ENCODE measurements around the gene INPP1.

INPP1 gene

DNA sequence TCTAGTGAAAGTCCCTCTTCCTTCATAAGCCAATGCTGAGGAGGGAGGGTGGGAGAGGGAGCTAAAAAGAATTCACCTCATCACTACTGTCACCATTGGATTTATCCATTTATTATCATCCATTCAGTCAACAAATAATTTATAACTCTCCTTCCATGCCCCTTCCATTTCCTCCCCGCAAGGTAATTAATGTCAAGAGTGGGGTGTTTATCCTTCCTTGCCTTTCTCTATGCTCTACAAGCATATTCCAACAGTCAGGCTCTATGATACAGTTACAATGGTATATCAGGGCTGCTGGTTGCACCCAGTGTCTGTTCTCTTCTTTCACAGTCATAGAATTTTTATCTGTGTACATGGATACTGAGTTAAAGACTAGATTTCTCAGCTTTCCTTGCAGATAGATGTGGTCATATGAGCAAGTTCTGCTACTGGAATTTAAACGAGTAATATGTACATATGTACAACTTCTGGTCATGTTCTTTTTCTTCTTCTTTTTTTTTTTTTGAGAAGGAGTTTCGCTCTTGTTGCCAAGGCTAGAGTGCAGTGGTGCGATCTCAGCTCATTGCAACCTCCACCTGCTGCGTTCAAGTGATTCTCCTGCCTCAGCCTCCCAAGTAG lies 59.7 kb downstream of the INPP1 start:
- Histone ChIP-seq H3K4me2 (ENCODE audit: low read length) (no peak overlapping the region), H3K79me2 (ENCODE audit: control insufficient read depth, low read length) (no peaks in the 10 kb centered on the region), H3K4me1 (ENCODE audit: control insufficient read depth, low read length) (peaks cover 9% of the 10 kb centered on the region)

DNA sequence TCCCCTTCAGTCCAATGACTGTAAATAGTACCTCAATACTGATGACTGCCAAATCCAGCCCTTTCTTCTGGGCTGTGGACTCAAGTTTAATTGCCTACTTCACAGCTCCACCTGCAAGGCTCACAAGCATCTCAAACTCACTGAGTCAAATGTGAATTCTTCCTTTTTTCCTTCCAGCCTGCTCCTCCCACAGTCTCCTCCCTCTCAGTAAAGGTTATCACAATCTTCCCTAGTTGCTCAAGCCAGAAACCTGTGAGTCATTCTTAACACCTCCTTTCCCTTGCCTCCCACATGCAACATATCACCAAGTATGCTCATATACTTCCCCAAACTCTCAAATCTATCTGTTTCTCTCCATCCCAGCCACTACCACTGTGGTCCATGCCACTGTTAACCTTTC lies 61.1 kb downstream of the INPP1 start:
- Histone ChIP-seq H3K9me2 (replicated peaks; ENCODE audit: control insufficient read depth, low read length) (no peaks in the 10 kb centered on the region), H3K4me1 (ENCODE audit: control insufficient read depth, low read length) (peaks cover 14% of the 10 kb centered on the region), H3K4me2 (ENCODE audit: low read length) (no peak overlapping the region), H3K27ac (ENCODE audit: low read depth, low read length) (no peak overlapping the region), H3K79me2 (ENCODE audit: control insufficient read depth, low read length) (peaks cover 8% of the 10 kb centered on the region), H3K27me3 (ENCODE audit: control insufficient read depth, low read length) (no peaks in the 10 kb centered on the region), H3K36me3 (ENCODE audit: control insufficient read depth, low read length) (0 out of 2 replicates have a peak, but pooled peaks cover 3% of the 10 kb centered on the region), H3K9me3 (ENCODE audit: control insufficient read depth, insufficient read depth, low read length) (0 out of 2 replicates have a peak, but pooled peaks cover 3% of the 10 kb centered on the region), H3K4me3 (ENCODE audit: low read length) (no peak overlapping the region), H4K20me1 (ENCODE audit: control insufficient read depth, insufficient read depth, low read depth, low read length) (no peaks in the 10 kb centered on the region), H3F3A (ENCODE audit: control insufficient read depth, insufficient read depth) (peaks cover 10% of the 10 kb centered on the region)
- TF ChIP-seq, protein P1, sequence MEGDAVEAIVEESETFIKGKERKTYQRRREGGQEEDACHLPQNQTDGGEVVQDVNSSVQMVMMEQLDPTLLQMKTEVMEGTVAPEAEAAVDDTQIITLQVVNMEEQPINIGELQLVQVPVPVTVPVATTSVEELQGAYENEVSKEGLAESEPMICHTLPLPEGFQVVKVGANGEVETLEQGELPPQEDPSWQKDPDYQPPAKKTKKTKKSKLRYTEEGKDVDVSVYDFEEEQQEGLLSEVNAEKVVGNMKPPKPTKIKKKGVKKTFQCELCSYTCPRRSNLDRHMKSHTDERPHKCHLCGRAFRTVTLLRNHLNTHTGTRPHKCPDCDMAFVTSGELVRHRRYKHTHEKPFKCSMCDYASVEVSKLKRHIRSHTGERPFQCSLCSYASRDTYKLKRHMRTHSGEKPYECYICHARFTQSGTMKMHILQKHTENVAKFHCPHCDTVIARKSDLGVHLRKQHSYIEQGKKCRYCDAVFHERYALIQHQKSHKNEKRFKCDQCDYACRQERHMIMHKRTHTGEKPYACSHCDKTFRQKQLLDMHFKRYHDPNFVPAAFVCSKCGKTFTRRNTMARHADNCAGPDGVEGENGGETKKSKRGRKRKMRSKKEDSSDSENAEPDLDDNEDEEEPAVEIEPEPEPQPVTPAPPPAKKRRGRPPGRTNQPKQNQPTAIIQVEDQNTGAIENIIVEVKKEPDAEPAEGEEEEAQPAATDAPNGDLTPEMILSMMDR (IDR thresholded peaks at IDR 0.05; ENCODE audit: low read depth, low read length, poor library complexity, severe bottlenecking), result no peak
- no peak for TF ChIP-seq EZH2phosphoT487 (IDR thresholded peaks at IDR 0.05; ENCODE audit: borderline replicate concordance, low read length)

More for the DNA sequence above, 59.7 kb downstream of the INPP1 start:
- Histone ChIP-seq H3K27me3 (ENCODE audit: control insufficient read depth, low read length) (no peaks in the 10 kb centered on the region), H3K27ac (ENCODE audit: low read depth, low read length) (no peak overlapping the region), H3K4me3 (ENCODE audit: low read length) (no peak overlapping the region), H3K36me3 (ENCODE audit: control insufficient read depth, low read length) (no peaks in the 10 kb centered on the region), H3K9me2 (replicated peaks; ENCODE audit: control insufficient read depth, low read length) (no peaks in the 10 kb centered on the region), H3F3A (ENCODE audit: control insufficient read depth, insufficient read depth) (peaks cover 10% of the 10 kb centered on the region), H3K9me3 (ENCODE audit: control insufficient read depth, insufficient read depth, low read length) (0 out of 2 replicates have a peak, but pooled peaks cover 3% of the 10 kb centered on the region), H4K20me1 (ENCODE audit: control insufficient read depth, insufficient read depth, low read depth, low read length) (no peaks in the 10 kb centered on the region)
- TF ChIP-seq EZH2phosphoT487 (IDR thresholded peaks at IDR 0.05; ENCODE audit: borderline replicate concordance, low read length), result no peak
- TF ChIP-seq, protein P1 (IDR thresholded peaks at IDR 0.05; ENCODE audit: low read depth, low read length, poor library complexity, severe bottlenecking), result no peak

DNA sequence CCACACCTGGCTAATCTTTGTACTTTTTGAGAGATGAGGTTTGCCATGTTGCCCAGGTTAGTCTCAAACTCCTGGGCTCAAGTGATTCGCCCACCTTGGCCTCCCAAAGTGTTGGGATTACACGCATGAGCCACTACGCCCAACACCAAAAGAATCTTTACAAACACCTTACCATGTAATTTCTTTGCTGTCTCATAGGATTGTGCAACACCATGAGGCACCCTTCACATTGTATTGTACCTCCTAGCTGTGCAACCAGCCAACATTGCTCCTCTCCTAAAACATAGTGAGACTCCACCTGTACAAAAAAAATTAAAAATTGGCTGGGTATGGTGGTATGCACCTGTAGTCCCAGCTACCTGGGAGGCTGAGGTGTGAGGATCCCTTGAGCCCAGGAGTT lies 61.7 kb downstream of the INPP1 start:
- TF ChIP-seq EZH2phosphoT487 (IDR thresholded peaks at IDR 0.05; ENCODE audit: borderline replicate concordance, low read length), result no peak
- TF ChIP-seq, protein P1 (IDR thresholded peaks at IDR 0.05; ENCODE audit: low read depth, low read length, poor library complexity, severe bottlenecking), result no peak
- 0 out of 2 replicates have a peak, but pooled peaks cover 3% of the 10 kb centered on the region for H3K36me3 ChIP-seq (ENCODE audit: control insufficient read depth, low read length)
- H4K20me1 ChIP-seq (ENCODE audit: control insufficient read depth, insufficient read depth, low read depth, low read length), result no peaks in the 10 kb centered on the region
- H3K9me2 ChIP-seq (replicated peaks; ENCODE audit: control insufficient read depth, low read length), result no peaks in the 10 kb centered on the region
- H3K79me2 ChIP-seq (ENCODE audit: control insufficient read depth, low read length), result peaks cover 14% of the 10 kb centered on the region
- no peaks in the 10 kb centered on the region for H3K27me3 ChIP-seq (ENCODE audit: control insufficient read depth, low read length)
- H3K4me2 ChIP-seq (ENCODE audit: low read length), result no peak overlapping the region
- H3K27ac ChIP-seq (ENCODE audit: low read depth, low read length), result no peak overlapping the region
- H3F3A ChIP-seq (ENCODE audit: control insufficient read depth, insufficient read depth), result peaks cover 10% of the 10 kb centered on the region
- no peak overlapping the region for H3K4me3 ChIP-seq (ENCODE audit: low read length)
- H3K9me3 ChIP-seq (ENCODE audit: control insufficient read depth, insufficient read depth, low read length), result 0 out of 2 replicates have a peak, but pooled peaks cover 3% of the 10 kb centered on the region
- peaks cover 20% of the 10 kb centered on the region for H3K4me1 ChIP-seq (ENCODE audit: control insufficient read depth, low read length)

All from DOHH2 (cell line).